22Rv1 (cell line): ENCODE results near the gene RPL26.
A peak's percentile ranks its signal among the peaks of the same experiment; 100 is the strongest.

Experiments used
- H3K27ac ChIP-seq: fragments of 450-650 bp; 2 replicates; pipeline ENCODE4 v1.5.1; 2017
- CTCF ChIP-seq: fragments of 450-650 bp; IDR thresholded peaks from 2 replicates; pipeline ENCODE4 v1.5.1; 2017; ENCODE audit warnings: mild to moderate bottlenecking
- ZFX ChIP-seq: fragments of 450-650 bp; IDR thresholded peaks from 2 replicates; pipeline ENCODE4 v1.6.1; 2017; ENCODE audit warnings: antibody characterized with exemption, borderline replicate concordance

The RPL26 gene

GRCh38 chr17:8384801-8385378 lies 1.9 kb upstream of the RPL26 start:
- no peak overlapping the region for H3K27ac ChIP-seq
- TF ChIP-seq CTCF: no peak
- no peak for TF ChIP-seq ZFX

- H3K27ac ChIP-seq: peak overlapping the region; percentile 92
- TF ChIP-seq ZFX: no peak
- TF ChIP-seq CTCF: no peak
Measured at GRCh38 chr17:8382880-8383142, 182 bp downstream of the RPL26 start.

GRCh38 chr17:8382052-8382879 lies 727 bp downstream of the RPL26 start:
- TF ChIP-seq CTCF (no peak), ZFX (no peak)
- peak overlapping the region; percentile 92 for H3K27ac ChIP-seq

- H3K27ac ChIP-seq: peak overlapping the region; percentile 92
- no peak for TF ChIP-seq CTCF
- TF ChIP-seq ZFX: no peak
Measured at GRCh38 chr17:8380049-8380448, 2.9 kb downstream of the RPL26 start.

- peak overlapping the region; percentile 92 for H3K27ac ChIP-seq
Measured at GRCh38 chr17:8378117-8378516, 4.9 kb downstream of the RPL26 start.

GRCh38 chr17:8377422-8377821 lies 5.6 kb downstream of the RPL26 start:
- no peak for TF ChIP-seq CTCF
- TF ChIP-seq ZFX: no peak
- peak overlapping the region; percentile 92 for H3K27ac ChIP-seq

GRCh38 chr17:8376271-8377067 lies 6.5 kb downstream of the RPL26 start, which contains the start of gene KRABD2:
Gene KRABD2, minus strand, starts transcription at chr17:8376704.
- TF ChIP-seq ZFX (no peak), CTCF (peak; percentile 69)

More at GRCh38 chr17:8376271-8377067, 6.5 kb downstream of the RPL26 start, which contains the start of gene KRABD2:
- H3K27ac ChIP-seq: peak within 1 kb of the TSS; percentile 92
